Hepatocyte (in vitro differentiated cells): ENCODE data around the gene EEF1AKMT4.

Experiments
- EZH2 ChIP-seq: fragments of 200-600 bp; sonication (generic); IDR thresholded peaks from 2 replicates; pipeline ENCODE4 v1.6.1; 2016; ENCODE audit warnings: antibody characterized with exemption, mild to moderate bottlenecking, borderline replicate concordance
- TF ChIP-seq, protein P1 (sequence below): fragments of 200-600 bp; sonication (generic); IDR thresholded peaks from 2 replicates; pipeline ENCODE4 v1.5.1; 2016; ENCODE audit warnings: antibody characterized with exemption, mild to moderate bottlenecking; ENCODE audit not compliant: poor library complexity

DNA sequence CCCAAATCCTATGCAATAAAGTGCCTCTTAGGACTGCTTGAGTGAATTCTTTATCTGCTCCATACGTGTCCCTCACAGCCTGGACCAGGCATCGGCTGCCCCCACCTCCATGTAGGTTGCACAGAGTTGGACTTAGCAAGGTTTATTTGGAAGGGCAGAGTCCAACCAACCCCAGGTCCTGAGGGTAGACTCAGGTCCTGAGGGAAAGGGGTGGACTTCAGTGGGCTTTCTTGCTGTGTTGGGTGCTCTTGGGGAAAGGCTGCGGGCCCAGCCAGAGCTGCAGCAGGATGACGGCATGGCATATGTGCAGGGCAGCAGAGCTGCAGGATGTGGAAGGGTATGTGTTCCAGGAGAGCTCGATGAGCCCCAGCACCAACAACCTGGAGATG is 7.2 kb upstream of the EEF1AKMT4 start:
- TF ChIP-seq, protein P1, sequence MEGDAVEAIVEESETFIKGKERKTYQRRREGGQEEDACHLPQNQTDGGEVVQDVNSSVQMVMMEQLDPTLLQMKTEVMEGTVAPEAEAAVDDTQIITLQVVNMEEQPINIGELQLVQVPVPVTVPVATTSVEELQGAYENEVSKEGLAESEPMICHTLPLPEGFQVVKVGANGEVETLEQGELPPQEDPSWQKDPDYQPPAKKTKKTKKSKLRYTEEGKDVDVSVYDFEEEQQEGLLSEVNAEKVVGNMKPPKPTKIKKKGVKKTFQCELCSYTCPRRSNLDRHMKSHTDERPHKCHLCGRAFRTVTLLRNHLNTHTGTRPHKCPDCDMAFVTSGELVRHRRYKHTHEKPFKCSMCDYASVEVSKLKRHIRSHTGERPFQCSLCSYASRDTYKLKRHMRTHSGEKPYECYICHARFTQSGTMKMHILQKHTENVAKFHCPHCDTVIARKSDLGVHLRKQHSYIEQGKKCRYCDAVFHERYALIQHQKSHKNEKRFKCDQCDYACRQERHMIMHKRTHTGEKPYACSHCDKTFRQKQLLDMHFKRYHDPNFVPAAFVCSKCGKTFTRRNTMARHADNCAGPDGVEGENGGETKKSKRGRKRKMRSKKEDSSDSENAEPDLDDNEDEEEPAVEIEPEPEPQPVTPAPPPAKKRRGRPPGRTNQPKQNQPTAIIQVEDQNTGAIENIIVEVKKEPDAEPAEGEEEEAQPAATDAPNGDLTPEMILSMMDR = no peak
- no peak for TF ChIP-seq EZH2
